K562 (cell line): ENCODE results near the gene COX4I2. TPM values are rescaled to one million over a fixed set of nuclear protein-coding genes. Genes with fewer than 3 reads are reported as not detected.

Experiments
- ATF7 ChIP-seq: fragments of 450-650 bp; IDR thresholded peaks from 2 replicates; pipeline ENCODE4 v1.7.1; 2014; ENCODE audit warnings: mild to moderate bottlenecking, moderate library complexity
- BRD9 ChIP-seq: fragments of 450-650 bp; IDR thresholded peaks from 2 replicates; pipeline ENCODE4 v1.6.1; 2018; ENCODE audit warnings: low read depth; ENCODE audit not compliant: partially characterized antibody
- CBFA2T2 ChIP-seq: fragments of 450-650 bp; conservative IDR thresholded peaks from 2 replicates; pipeline ENCODE4 v1.6.1; 2017; ENCODE audit warnings: mild to moderate bottlenecking
- CBX1 ChIP-seq: sonication (generic); IDR thresholded peaks from 2 replicates; pipeline ENCODE4 v1.6.1; 2016; ENCODE audit warnings: antibody characterized with exemption, low read depth, mild to moderate bottlenecking
- CEBPB ChIP-seq: fragments of 450-650 bp; IDR thresholded peaks from 2 replicates; pipeline ENCODE4 v1.6.1; 2016; ENCODE audit warnings: missing genetic modification characterization, missing compliant biosample characterization
- CHD4 ChIP-seq: fragments of 200-600 bp; sonication (generic); IDR thresholded peaks from 3 replicates; pipeline ENCODE4 v1.6.1; 2012; ENCODE audit warnings: low read depth, mild to moderate bottlenecking, mixed read lengths, low read length, inconsistent platforms; ENCODE audit not compliant: insufficient read depth, insufficient replicate concordance, poor library complexity, severe bottlenecking
- FOXK2 ChIP-seq, 2 experiments: fragments of 450-650 bp; IDR thresholded peaks in 1 of 2; conservative IDR thresholded peaks in 1 of 2; 2 replicates each; pipeline ENCODE4 v1.6.1; 2016; ENCODE audit warnings: low read depth in 2 of 2, mild to moderate bottlenecking in 1 of 2
- HDAC2 ChIP-seq: fragments of 450-650 bp; IDR thresholded peaks from 2 replicates; pipeline ENCODE4 v1.6.1; 2016; ENCODE audit warnings: mild to moderate bottlenecking
- HNRNPL ChIP-seq: fragments of 200-400 bp; formaldehyde crosslinking; IDR thresholded peaks from 2 replicates; pipeline ENCODE4 v1.6.1; 2017; ENCODE audit warnings: low read depth, mild to moderate bottlenecking, low read length
- KDM1A ChIP-seq, 2 experiments: fragments of 450-650 bp; IDR thresholded peaks; 2 replicates each; pipeline ENCODE4 v1.6.1; 2016; ENCODE audit warnings: mild to moderate bottlenecking in 2 of 2
- MEF2A ChIP-seq: IDR thresholded peaks from 2 replicates; pipeline ENCODE4 v1.6.1; 2011; ENCODE audit warnings: low read depth, mild to moderate bottlenecking, low read length, moderate library complexity; ENCODE audit not compliant: control insufficient read depth
- RB1 ChIP-seq: fragments of 450-650 bp; IDR thresholded peaks from 2 replicates; pipeline ENCODE4 v1.6.1; 2017; ENCODE audit warnings: low read depth, mild to moderate bottlenecking
- RBFOX2 ChIP-seq: fragments of 200-400 bp; formaldehyde crosslinking; IDR thresholded peaks from 2 replicates; pipeline ENCODE4 v1.6.1; 2017; ENCODE audit warnings: low read depth, mild to moderate bottlenecking, low read length, moderate library complexity
- VEZF1 ChIP-seq: fragments of 200-800 bp; sonication (Bioruptor generic); IDR thresholded peaks from 2 replicates; pipeline ENCODE4 v1.6.1; 2017; ENCODE audit warnings: missing genetic modification characterization, missing compliant biosample characterization
- ZBTB7A ChIP-seq: IDR thresholded peaks from 2 replicates; pipeline ENCODE4 v1.6.1; 2011; ENCODE audit warnings: low read depth, mild to moderate bottlenecking, low read length, moderate library complexity, borderline replicate concordance; ENCODE audit not compliant: control insufficient read depth
- ZNF174 ChIP-seq: fragments of 250-450 bp; sonication (Bioruptor Pico); IDR thresholded peaks from 2 replicates; pipeline ENCODE4 v1.4.0; 2020; ENCODE audit warnings: mild to moderate bottlenecking
- polyA plus RNA-seq, 8 experiments: library from polyadenylated mRNA; depleted of rRNA in 4 of 8; stranded (reverse) in 5 of 8; unstranded in 3 of 8; fragments of >200 nt; fragmentation: Nextera tagmentation in 2 of 8; fragmentation: Illumina TruSeq in 1 of 8; extraction: Ambion mirVana in 2 of 8; extraction: Trizol in 1 of 8; gene quantifications; 2 replicates each; pipeline versions ENCODE4 v1.2.1 to v1.2.3, GENCODE V29; 2011 to 2014; ENCODE audit warnings: inconsistent platforms in 1 of 8, missing spikeins in 1 of 8
- total RNA-seq, 7 experiments: library from RNA; depleted of rRNA in 6 of 7; stranded (reverse); fragments of >200 nt in 6 of 7; fragmentation: Illumina TruSeq in 2 of 7; extraction: Trizol in 2 of 7; gene quantifications; 2 replicates each; pipeline versions ENCODE4 v1.2.1 to v1.2.3, GENCODE V29; 2011 to 2021; ENCODE audit warnings: low replicate concordance in 1 of 7
- TF ChIP-seq, protein P1 (sequence below): fragments of 450-650 bp; IDR thresholded peaks from 2 replicates; pipeline ENCODE4 v1.6.1; 2017; ENCODE audit warnings: antibody characterized with exemption, mild to moderate bottlenecking

COX4I2 gene
- total and polyA plus RNA-seq, 9 of the 15 experiments (the other 6 are each of a cell fraction or from before 2014, with no cell fraction given): not detected

DNA sequence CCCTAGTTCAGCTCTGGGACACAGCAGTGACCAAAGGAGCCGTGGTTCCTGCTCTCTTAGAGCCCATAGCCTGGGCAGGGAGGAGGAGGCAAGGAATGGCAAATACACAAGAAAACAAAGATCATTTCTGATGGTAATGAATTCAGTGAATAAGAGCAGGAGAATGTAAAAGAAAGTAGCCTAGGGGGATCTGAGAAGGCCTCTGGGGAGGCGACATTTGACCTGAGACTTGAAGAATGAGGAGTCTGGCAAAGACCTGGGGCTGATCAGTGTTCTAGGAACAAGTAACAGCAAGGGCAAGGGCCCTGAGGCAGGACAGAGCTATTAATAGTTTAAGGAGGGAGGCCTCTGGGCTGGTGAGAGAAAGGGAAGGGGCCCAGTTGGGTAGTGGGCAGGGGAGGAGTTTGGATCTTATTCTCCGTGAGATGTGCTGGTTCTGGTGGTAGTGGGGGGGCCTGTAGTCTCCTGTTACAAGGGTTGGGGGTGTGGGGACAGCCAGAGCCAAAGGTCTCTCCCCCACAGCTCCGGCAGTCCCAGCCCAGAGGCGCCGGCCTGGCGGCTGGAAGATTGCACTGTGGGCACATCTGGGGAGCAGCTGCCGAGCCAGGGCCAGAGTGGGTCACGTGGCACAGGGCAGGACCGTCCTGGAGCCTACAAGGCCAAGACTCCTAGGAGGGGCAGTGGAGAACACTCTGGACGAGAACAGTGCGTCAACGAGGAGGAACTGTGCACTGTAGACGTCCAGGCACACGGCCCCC is 41.9 kb upstream of the COX4I2 start (continued):
- TF ChIP-seq VEZF1 (CRISPR knock-in tag): peak; percentile 37
- TF ChIP-seq ATF7: peak; percentile 36; the same call in 1 of the 2 replicates
- TF ChIP-seq FOXK2 (conservative IDR thresholded peaks at IDR 0.05 in 1 of 2, IDR thresholded peaks at IDR 0.05 in 1 of 2; ENCODE audit: low read depth in 2 of 2): 0 out of 4 replicates have a peak, but pooled peaks of 1 of the 2 experiments have one; percentile 21
- peak; percentile 84 for TF ChIP-seq MEF2A
- TF ChIP-seq CHD4: peak; percentile 71
- TF ChIP-seq RBFOX2: 0 out of 2 replicates have a peak, but pooled peaks have one; percentile 25
- peak; percentile 91 for TF ChIP-seq BRD9
- TF ChIP-seq CEBPB (tag): no peak
- TF ChIP-seq HNRNPL: 0 out of 2 replicates have a peak, but pooled peaks have one; percentile 45
- TF ChIP-seq, protein P1, sequence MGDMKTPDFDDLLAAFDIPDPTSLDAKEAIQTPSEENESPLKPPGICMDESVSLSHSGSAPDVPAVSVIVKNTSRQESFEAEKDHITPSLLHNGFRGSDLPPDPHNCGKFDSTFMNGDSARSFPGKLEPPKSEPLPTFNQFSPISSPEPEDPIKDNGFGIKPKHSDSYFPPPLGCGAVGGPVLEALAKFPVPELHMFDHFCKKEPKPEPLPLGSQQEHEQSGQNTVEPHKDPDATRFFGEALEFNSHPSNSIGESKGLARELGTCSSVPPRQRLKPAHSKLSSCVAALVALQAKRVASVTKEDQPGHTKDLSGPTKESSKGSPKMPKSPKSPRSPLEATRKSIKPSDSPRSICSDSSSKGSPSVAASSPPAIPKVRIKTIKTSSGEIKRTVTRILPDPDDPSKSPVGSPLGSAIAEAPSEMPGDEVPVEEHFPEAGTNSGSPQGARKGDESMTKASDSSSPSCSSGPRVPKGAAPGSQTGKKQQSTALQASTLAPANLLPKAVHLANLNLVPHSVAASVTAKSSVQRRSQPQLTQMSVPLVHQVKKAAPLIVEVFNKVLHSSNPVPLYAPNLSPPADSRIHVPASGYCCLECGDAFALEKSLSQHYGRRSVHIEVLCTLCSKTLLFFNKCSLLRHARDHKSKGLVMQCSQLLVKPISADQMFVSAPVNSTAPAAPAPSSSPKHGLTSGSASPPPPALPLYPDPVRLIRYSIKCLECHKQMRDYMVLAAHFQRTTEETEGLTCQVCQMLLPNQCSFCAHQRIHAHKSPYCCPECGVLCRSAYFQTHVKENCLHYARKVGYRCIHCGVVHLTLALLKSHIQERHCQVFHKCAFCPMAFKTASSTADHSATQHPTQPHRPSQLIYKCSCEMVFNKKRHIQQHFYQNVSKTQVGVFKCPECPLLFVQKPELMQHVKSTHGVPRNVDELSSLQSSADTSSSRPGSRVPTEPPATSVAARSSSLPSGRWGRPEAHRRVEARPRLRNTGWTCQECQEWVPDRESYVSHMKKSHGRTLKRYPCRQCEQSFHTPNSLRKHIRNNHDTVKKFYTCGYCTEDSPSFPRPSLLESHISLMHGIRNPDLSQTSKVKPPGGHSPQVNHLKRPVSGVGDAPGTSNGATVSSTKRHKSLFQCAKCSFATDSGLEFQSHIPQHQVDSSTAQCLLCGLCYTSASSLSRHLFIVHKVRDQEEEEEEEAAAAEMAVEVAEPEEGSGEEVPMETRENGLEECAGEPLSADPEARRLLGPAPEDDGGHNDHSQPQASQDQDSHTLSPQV: peak; percentile 75
- 0 out of 2 replicates have a peak, but pooled peaks have one; percentile 11 for TF ChIP-seq HDAC2
- TF ChIP-seq CBFA2T2: peak; percentile 49
- TF ChIP-seq CBX1: peak; percentile 91; the same call in 1 of the 2 replicates
- peak; percentile 54; the same call in 1 of the 2 replicates for TF ChIP-seq RB1
- TF ChIP-seq ZNF174 (CRISPR knock-in tag): no peak
- TF ChIP-seq KDM1A (IDR thresholded peaks at IDR 0.05): peak; percentile 35 to 60; a peak in 1 of 4 replicates
- peak; percentile 56; the same call in 1 of the 2 replicates for TF ChIP-seq ZBTB7A
- TF ChIP-seq, all 486 proteins: peak for 36
